HepG2 (cell line): ENCODE measurements around the gene ZKSCAN1. TPM values are rescaled to one million over a fixed set of nuclear protein-coding genes. Genes with fewer than 3 reads are reported as not detected.
A peak's percentile ranks its signal among the peaks of the same experiment; 100 is the strongest.

Source experiments
- BCL6 ChIP-seq: IDR thresholded peaks from 2 replicates; pipeline ENCODE4 v1.6.1; 2016; ENCODE audit warnings: missing genetic modification reagents, missing compliant biosample characterization
- CCDC6 ChIP-seq: sonication (generic); formaldehyde crosslinking; IDR thresholded peaks from 2 replicates; pipeline ENCODE4 v1.8.1; 2022; ENCODE audit warnings: mild to moderate bottlenecking, missing genetic modification reagents, moderate library complexity
- GABPB1 ChIP-seq: IDR thresholded peaks from 2 replicates; pipeline ENCODE4 v1.6.1; 2016; ENCODE audit warnings: mild to moderate bottlenecking, missing genetic modification reagents, moderate library complexity, missing compliant biosample characterization
- GATAD2A ChIP-seq: IDR thresholded peaks from 2 replicates; pipeline ENCODE4 v1.6.1; 2016
- KAT8 ChIP-seq: IDR thresholded peaks from 2 replicates; pipeline ENCODE4 v1.6.1; 2016; ENCODE audit warnings: missing genetic modification reagents, missing compliant biosample characterization
- MEIS1 ChIP-seq: sonication (generic); formaldehyde crosslinking; IDR thresholded peaks from 2 replicates; pipeline ENCODE4 v1.9.0; 2021; ENCODE audit warnings: mild to moderate bottlenecking, missing genetic modification reagents, moderate library complexity, borderline replicate concordance
- MEIS2 ChIP-seq: sonication (generic); formaldehyde crosslinking; IDR thresholded peaks from 2 replicates; pipeline ENCODE4 v1.9.0; 2021; ENCODE audit warnings: mild to moderate bottlenecking, missing genetic modification reagents
- PITX1 ChIP-seq: sonication (generic); formaldehyde crosslinking; IDR thresholded peaks from 2 replicates; pipeline ENCODE4 v1.5.1; 2020; ENCODE audit warnings: mild to moderate bottlenecking, missing genetic modification reagents
- POLR2AphosphoS2 ChIP-seq: IDR thresholded peaks from 2 replicates; pipeline ENCODE4 v1.6.1; 2011; ENCODE audit warnings: low read depth, low read length, improper control_type of control experiment
- SAP130 ChIP-seq: IDR thresholded peaks from 2 replicates; pipeline ENCODE4 v1.6.1; 2016; ENCODE audit warnings: low read depth
- SMAD3 ChIP-seq: sonication (generic); formaldehyde crosslinking; IDR thresholded peaks from 2 replicates; pipeline ENCODE4 v1.4.0; 2020; ENCODE audit warnings: missing genetic modification reagents
- TBP ChIP-seq: sonication (generic); formaldehyde crosslinking; IDR thresholded peaks from 2 replicates; pipeline ENCODE4 v1.5.0; 2020; ENCODE audit warnings: missing genetic modification reagents
- ZBTB1 ChIP-seq: sonication (generic); formaldehyde crosslinking; IDR thresholded peaks from 2 replicates; pipeline ENCODE4 v1.4.0; 2020; ENCODE audit warnings: missing genetic modification reagents, borderline replicate concordance
- ZMYM4 ChIP-seq: sonication (generic); formaldehyde crosslinking; IDR thresholded peaks from 2 replicates; pipeline ENCODE4 v1.8.1; 2023; ENCODE audit warnings: mild to moderate bottlenecking, missing genetic modification reagents
- ZNF543 ChIP-seq: sonication (generic); formaldehyde crosslinking; IDR thresholded peaks from 2 replicates; pipeline ENCODE4 v1.4.0; 2020; ENCODE audit warnings: mild to moderate bottlenecking, missing genetic modification reagents
- ZNF691 ChIP-seq: sonication (generic); formaldehyde crosslinking; IDR thresholded peaks from 2 replicates; pipeline ENCODE4 v1.4.0; 2020; ENCODE audit warnings: missing genetic modification reagents, low read depth, mild to moderate bottlenecking, borderline replicate concordance
- polyA plus RNA-seq, 8 experiments: library from polyadenylated mRNA; depleted of rRNA in 3 of 8; stranded (reverse) in 7 of 8; unstranded in 1 of 8; fragments of >200 nt; fragmentation: Illumina TruSeq in 4 of 8; extraction: Trizol in 4 of 8; gene quantifications; 2 replicates each; pipeline versions ENCODE4 v1.2.1 to v1.2.3, GENCODE V29; 2011 to 2016; ENCODE audit warnings: low read depth in 4 of 8, missing spikeins in 1 of 8, mixed read lengths in 1 of 8; ENCODE audit not compliant: insufficient read depth in 1 of 8
- total RNA-seq, 5 experiments: library from RNA; depleted of rRNA; stranded (reverse); fragments of >200 nt; fragmentation: Illumina TruSeq; extraction: Trizol; gene quantifications; 2 replicates each; pipeline ENCODE4 v1.2.3, GENCODE V29; 2016; ENCODE audit warnings: low read depth in 1 of 5
- TF ChIP-seq, protein P1 (sequence below): sonication (generic); formaldehyde crosslinking; IDR thresholded peaks from 2 replicates; pipeline ENCODE4 v1.4.0; 2020; ENCODE audit warnings: missing genetic modification reagents
- TF ChIP-seq, protein P2 (sequence below): sonication (generic); formaldehyde crosslinking; IDR thresholded peaks from 2 replicates; pipeline ENCODE4 v1.4.0; 2020; ENCODE audit warnings: missing genetic modification reagents
- TF ChIP-seq, protein P3 (sequence below): sonication (generic); formaldehyde crosslinking; IDR thresholded peaks from 2 replicates; pipeline ENCODE4 v1.5.1; 2020; ENCODE audit warnings: mild to moderate bottlenecking, moderate library complexity, missing genetic modification reagents
- TF ChIP-seq, protein P4 (sequence below): sonication (generic); formaldehyde crosslinking; IDR thresholded peaks from 2 replicates; pipeline ENCODE4 v1.5.1; 2020; ENCODE audit warnings: mild to moderate bottlenecking, missing genetic modification reagents, borderline replicate concordance

The ZKSCAN1 gene
- total and polyA plus RNA-seq, 2 of the 13 experiments (the other 11 are each of a cell fraction or from before 2014, with no cell fraction given), result 46.4 to 60.6 TPM

DNA sequence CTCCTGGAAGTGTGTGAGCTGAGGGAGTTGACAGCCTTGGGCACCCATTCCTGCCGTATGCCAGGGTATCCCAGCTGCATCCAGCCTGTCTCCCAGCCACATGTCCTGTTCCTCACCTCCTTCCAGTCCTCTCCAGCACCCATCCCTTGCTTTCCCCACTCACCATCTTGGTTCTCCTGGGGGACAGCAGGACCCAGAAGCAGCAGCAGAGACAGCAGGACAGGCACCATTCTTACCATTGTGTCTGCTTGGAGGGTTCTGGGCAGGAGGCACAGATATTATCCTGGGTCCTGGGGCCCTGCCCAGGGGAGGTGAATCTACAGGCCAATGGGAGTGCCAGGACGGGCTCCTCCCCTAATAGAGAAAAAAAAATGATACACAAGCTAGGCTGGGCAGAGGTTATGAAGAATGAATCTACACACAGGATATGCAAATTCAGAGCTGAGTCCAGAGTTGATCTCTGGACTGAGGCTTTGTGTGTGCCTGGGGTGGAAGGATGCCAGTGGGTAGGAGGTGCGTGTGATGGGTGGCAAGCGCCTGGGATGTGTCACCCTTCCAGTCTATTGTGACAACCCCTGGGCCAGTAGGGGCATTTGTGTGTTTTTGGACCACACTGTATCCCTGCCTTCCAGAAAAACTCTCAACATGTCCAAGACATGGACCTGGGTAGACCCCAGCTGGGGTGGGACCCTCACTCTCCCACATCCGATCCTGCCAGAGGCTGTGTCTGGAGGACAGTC lies 39.4 kb upstream of the ZKSCAN1 start, which contains the start of gene AZGP1 (continued):
- TF ChIP-seq, protein P1, sequence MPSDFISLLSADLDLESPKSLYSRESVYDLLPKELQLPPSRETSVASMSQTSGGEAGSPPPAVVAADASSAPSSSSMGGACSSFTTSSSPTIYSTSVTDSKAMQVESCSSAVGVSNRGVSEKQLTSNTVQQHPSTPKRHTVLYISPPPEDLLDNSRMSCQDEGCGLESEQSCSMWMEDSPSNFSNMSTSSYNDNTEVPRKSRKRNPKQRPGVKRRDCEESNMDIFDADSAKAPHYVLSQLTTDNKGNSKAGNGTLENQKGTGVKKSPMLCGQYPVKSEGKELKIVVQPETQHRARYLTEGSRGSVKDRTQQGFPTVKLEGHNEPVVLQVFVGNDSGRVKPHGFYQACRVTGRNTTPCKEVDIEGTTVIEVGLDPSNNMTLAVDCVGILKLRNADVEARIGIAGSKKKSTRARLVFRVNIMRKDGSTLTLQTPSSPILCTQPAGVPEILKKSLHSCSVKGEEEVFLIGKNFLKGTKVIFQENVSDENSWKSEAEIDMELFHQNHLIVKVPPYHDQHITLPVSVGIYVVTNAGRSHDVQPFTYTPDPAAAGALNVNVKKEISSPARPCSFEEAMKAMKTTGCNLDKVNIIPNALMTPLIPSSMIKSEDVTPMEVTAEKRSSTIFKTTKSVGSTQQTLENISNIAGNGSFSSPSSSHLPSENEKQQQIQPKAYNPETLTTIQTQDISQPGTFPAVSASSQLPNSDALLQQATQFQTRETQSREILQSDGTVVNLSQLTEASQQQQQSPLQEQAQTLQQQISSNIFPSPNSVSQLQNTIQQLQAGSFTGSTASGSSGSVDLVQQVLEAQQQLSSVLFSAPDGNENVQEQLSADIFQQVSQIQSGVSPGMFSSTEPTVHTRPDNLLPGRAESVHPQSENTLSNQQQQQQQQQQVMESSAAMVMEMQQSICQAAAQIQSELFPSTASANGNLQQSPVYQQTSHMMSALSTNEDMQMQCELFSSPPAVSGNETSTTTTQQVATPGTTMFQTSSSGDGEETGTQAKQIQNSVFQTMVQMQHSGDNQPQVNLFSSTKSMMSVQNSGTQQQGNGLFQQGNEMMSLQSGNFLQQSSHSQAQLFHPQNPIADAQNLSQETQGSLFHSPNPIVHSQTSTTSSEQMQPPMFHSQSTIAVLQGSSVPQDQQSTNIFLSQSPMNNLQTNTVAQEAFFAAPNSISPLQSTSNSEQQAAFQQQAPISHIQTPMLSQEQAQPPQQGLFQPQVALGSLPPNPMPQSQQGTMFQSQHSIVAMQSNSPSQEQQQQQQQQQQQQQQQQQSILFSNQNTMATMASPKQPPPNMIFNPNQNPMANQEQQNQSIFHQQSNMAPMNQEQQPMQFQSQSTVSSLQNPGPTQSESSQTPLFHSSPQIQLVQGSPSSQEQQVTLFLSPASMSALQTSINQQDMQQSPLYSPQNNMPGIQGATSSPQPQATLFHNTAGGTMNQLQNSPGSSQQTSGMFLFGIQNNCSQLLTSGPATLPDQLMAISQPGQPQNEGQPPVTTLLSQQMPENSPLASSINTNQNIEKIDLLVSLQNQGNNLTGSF (CRISPR knock-in tag), result no peak
- TF ChIP-seq ZMYM4, result peak; percentile 34; the same call in 1 of the 2 replicates
- no peak for TF ChIP-seq ZBTB1 (CRISPR knock-in tag)
- 0 out of 2 replicates have a peak, but pooled peaks have one; percentile 40 for TF ChIP-seq MEIS2 (CRISPR knock-in tag)
- no peak for TF ChIP-seq PITX1 (CRISPR knock-in tag)
- TF ChIP-seq GATAD2A (CRISPR knock-in tag), result peak; percentile 76
- peak; percentile 9; the same call in 1 of the 2 replicates for TF ChIP-seq BCL6 (CRISPR knock-in tag)
- TF ChIP-seq SMAD3 (CRISPR knock-in tag), result peak; percentile 76
- TF ChIP-seq ZNF691 (CRISPR knock-in tag), result 0 out of 2 replicates have a peak, but pooled peaks have one; percentile 42
- 0 out of 2 replicates have a peak, but pooled peaks have one; percentile 58 for TF ChIP-seq POLR2AphosphoS2
- TF ChIP-seq, protein P2, sequence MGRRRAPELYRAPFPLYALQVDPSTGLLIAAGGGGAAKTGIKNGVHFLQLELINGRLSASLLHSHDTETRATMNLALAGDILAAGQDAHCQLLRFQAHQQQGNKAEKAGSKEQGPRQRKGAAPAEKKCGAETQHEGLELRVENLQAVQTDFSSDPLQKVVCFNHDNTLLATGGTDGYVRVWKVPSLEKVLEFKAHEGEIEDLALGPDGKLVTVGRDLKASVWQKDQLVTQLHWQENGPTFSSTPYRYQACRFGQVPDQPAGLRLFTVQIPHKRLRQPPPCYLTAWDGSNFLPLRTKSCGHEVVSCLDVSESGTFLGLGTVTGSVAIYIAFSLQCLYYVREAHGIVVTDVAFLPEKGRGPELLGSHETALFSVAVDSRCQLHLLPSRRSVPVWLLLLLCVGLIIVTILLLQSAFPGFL, result no peak
- TF ChIP-seq MEIS1 (CRISPR knock-in tag), result 0 out of 2 replicates have a peak, but pooled peaks have one; percentile 70
- no peak for TF ChIP-seq TBP (CRISPR knock-in tag)
- TF ChIP-seq, protein P3, sequence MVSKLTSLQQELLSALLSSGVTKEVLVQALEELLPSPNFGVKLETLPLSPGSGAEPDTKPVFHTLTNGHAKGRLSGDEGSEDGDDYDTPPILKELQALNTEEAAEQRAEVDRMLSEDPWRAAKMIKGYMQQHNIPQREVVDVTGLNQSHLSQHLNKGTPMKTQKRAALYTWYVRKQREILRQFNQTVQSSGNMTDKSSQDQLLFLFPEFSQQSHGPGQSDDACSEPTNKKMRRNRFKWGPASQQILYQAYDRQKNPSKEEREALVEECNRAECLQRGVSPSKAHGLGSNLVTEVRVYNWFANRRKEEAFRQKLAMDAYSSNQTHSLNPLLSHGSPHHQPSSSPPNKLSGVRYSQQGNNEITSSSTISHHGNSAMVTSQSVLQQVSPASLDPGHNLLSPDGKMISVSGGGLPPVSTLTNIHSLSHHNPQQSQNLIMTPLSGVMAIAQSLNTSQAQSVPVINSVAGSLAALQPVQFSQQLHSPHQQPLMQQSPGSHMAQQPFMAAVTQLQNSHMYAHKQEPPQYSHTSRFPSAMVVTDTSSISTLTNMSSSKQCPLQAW, result peak; percentile 57; the same call in 1 of the 2 replicates
- TF ChIP-seq, protein P4, sequence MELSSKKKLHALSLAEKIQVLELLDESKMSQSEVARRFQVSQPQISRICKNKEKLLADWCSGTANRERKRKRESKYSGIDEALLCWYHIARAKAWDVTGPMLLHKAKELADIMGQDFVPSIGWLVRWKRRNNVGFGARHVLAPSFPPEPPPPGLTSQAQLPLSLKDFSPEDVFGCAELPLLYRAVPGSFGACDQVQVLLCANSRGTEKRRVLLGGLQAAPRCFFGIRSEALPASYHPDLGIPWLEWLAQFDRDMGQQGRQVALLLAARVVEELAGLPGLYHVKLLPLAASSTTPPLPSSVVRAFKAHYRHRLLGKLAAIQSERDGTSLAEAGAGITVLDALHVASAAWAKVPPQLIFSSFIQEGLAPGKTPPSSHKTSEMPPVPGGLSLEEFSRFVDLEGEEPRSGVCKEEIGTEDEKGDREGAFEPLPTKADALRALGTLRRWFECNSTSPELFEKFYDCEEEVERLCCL (CRISPR knock-in tag), result no peak
- peak; percentile 71 for TF ChIP-seq KAT8 (CRISPR knock-in tag)
- peak; percentile 85 for TF ChIP-seq SAP130
- no peak for TF ChIP-seq ZNF543
- TF ChIP-seq GABPB1 (CRISPR knock-in tag), result peak; percentile 26; the same call in 1 of the 2 replicates
- 0 out of 2 replicates have a peak, but pooled peaks have one; percentile 32 for TF ChIP-seq CCDC6
